ENCODE data around the gene ESPL1.

ESPL1 gene

GRCh38 chr12:53336181-53336681 lies 68.1 kb downstream of the ESPL1 start, which contains the start of gene SP7:
Gene SP7 (minus strand): TSS chr12:53336354. CDS start chr12:53335646, 708 bp downstream.
- DNase-seq (ENCODE audit: low read depth in 2 of 2), result no peak

GRCh38 chr12:53338017-53338416 lies 69.9 kb downstream of the ESPL1 start:
- no peak for DNase-seq (ENCODE audit: low read depth in 2 of 2)

- DNase-seq (ENCODE audit: low read depth in 2 of 2), result no peak
Measured at GRCh38 chr12:53338916-53339315, 70.8 kb downstream of the ESPL1 start.

- no peak for DNase-seq (ENCODE audit: low read depth in 2 of 2)
Measured at GRCh38 chr12:53340398-53340797, 72.3 kb downstream of the ESPL1 start.
